ENCODE results near the gene GFRA1.

Gene GFRA1

GRCh38 chr10:116079355-116079754, 193.7 kb downstream of the GFRA1 start:
- TF ChIP-seq GATA2 (IDR thresholded peaks at IDR 0.05; ENCODE audit: low read depth, low read length) (no peak), GATA3 (IDR thresholded peaks at IDR 0.05; ENCODE audit: low read depth, low read length) (no peak)

- no peak for TF ChIP-seq GATA3 (IDR thresholded peaks at IDR 0.05; ENCODE audit: low read depth, low read length)
- TF ChIP-seq GATA2 (IDR thresholded peaks at IDR 0.05; ENCODE audit: low read depth, low read length) = no peak
Observed at GRCh38 chr10:116076621-116077020, 196.4 kb downstream of the GFRA1 start.

- TF ChIP-seq GATA3 (IDR thresholded peaks at IDR 0.05; ENCODE audit: low read depth, low read length) (no peak), GATA2 (IDR thresholded peaks at IDR 0.05; ENCODE audit: low read depth, low read length) (no peak)
Observed at GRCh38 chr10:116073510-116073909, 199.5 kb downstream of the GFRA1 start.

GRCh38 chr10:116073001-116073400, 200.0 kb downstream of the GFRA1 start:
- TF ChIP-seq GATA2 (IDR thresholded peaks at IDR 0.05; ENCODE audit: low read depth, low read length) = no peak
- TF ChIP-seq GATA3 (IDR thresholded peaks at IDR 0.05; ENCODE audit: low read depth, low read length) = no peak

GRCh38 chr10:116071453-116072148, 201.4 kb downstream of the GFRA1 start:
- TF ChIP-seq GATA3 (IDR thresholded peaks at IDR 0.05; ENCODE audit: low read depth, low read length) (no peak), GATA2 (IDR thresholded peaks at IDR 0.05; ENCODE audit: low read depth, low read length) (no peak)

- TF ChIP-seq GATA2 (IDR thresholded peaks at IDR 0.05; ENCODE audit: low read depth, low read length) = no peak
- no peak for TF ChIP-seq GATA3 (IDR thresholded peaks at IDR 0.05; ENCODE audit: low read depth, low read length)
Observed at GRCh38 chr10:116070743-116071320, 202.2 kb downstream of the GFRA1 start.

- no peak for TF ChIP-seq GATA3 (IDR thresholded peaks at IDR 0.05; ENCODE audit: low read depth, low read length)
- no peak for TF ChIP-seq GATA2 (IDR thresholded peaks at IDR 0.05; ENCODE audit: low read depth, low read length)
Observed at GRCh38 chr10:116069856-116070255, 203.2 kb downstream of the GFRA1 start.

- no peak for TF ChIP-seq GATA3 (IDR thresholded peaks at IDR 0.05; ENCODE audit: low read depth, low read length)
- no peak for TF ChIP-seq GATA2 (IDR thresholded peaks at IDR 0.05; ENCODE audit: low read depth, low read length)
Observed at GRCh38 chr10:116067825-116068224, 205.2 kb downstream of the GFRA1 start.

GRCh38 chr10:116063107-116063506, 209.9 kb downstream of the GFRA1 start:
- no peak for TF ChIP-seq GATA3 (IDR thresholded peaks at IDR 0.05; ENCODE audit: low read depth, low read length)
- TF ChIP-seq GATA2 (IDR thresholded peaks at IDR 0.05; ENCODE audit: low read depth, low read length) = no peak

GRCh38 chr10:116060864-116061263, 212.1 kb downstream of the GFRA1 start:
- TF ChIP-seq GATA2 (IDR thresholded peaks at IDR 0.05; ENCODE audit: low read depth, low read length) (no peak), GATA3 (IDR thresholded peaks at IDR 0.05; ENCODE audit: low read depth, low read length) (no peak)

- TF ChIP-seq GATA2 (IDR thresholded peaks at IDR 0.05; ENCODE audit: low read depth, low read length) = no peak
- no peak for TF ChIP-seq GATA3 (IDR thresholded peaks at IDR 0.05; ENCODE audit: low read depth, low read length)
Observed at GRCh38 chr10:116059320-116059719, 213.7 kb downstream of the GFRA1 start.

- TF ChIP-seq GATA2 (IDR thresholded peaks at IDR 0.05; ENCODE audit: low read depth, low read length) (no peak), GATA3 (IDR thresholded peaks at IDR 0.05; ENCODE audit: low read depth, low read length) (no peak)
Observed at GRCh38 chr10:116056445-116057293, 216.3 kb downstream of the GFRA1 start.

- no peak for TF ChIP-seq GATA2 (IDR thresholded peaks at IDR 0.05; ENCODE audit: low read depth, low read length)
- no peak for TF ChIP-seq GATA3 (IDR thresholded peaks at IDR 0.05; ENCODE audit: low read depth, low read length)
Observed at GRCh38 chr10:116055917-116056252, 217.1 kb downstream of the GFRA1 start.

GRCh38 chr10:116055252-116055916, 217.6 kb downstream of the GFRA1 start:
- no peak for TF ChIP-seq GATA2 (IDR thresholded peaks at IDR 0.05; ENCODE audit: low read depth, low read length)
- TF ChIP-seq GATA3 (IDR thresholded peaks at IDR 0.05; ENCODE audit: low read depth, low read length) = no peak
